Measurements from ENCODE around the gene DNAH6. TPM values are rescaled to one million over a fixed set of nuclear protein-coding genes. Genes with fewer than 3 reads are reported as not detected.

Gene DNAH6
- total RNA-seq, 1 experiment from 2014 or later = 0.26 TPM

DNA sequence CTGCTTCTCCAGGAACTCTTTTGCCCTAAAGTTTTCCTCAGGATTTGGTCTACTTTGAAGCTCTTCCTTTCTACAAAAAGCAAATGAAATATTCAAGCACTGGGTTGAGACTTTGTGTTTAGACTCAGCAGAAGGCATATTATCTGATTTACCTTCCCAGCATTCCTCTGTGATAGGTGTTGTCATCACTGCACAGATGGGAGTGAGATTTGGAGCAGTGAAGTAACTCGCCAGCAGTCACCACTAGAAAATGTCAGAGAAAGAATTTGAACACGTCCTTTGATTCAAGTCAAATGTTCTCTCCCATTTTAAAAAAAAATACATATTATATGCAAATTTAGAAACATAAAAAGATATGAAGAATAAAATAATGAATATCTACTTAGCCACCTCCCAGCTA, 112.2 kb downstream of the DNAH6 start:
- Mint-ChIP-seq H3K4me1 (peaks cover 0 to 2% of the 10 kb centered on the region in 2 experiments; a peak in 2 of 4 replicates), H3K27me3 (ENCODE audit: low read depth) (peaks cover 2% of the 10 kb centered on the region)

More for the DNA sequence above, 112.2 kb downstream of the DNAH6 start:
- no peaks in the 10 kb centered on the region for H3K36me3 Mint-ChIP-seq (ENCODE audit: insufficient read depth in 1 of 3, low read depth in 3 of 3)
- no peak overlapping the region for H4K91ac ChIP-seq (ENCODE audit: insufficient read length, low read depth, low read length)
- H3K9ac ChIP-seq (ENCODE audit: extremely low read depth, insufficient read length, low read length) = no peak overlapping the region
- H2BK120ac ChIP-seq (ENCODE audit: low read depth, low read length, poor library complexity, severe bottlenecking) = no peak overlapping the region
- no peak overlapping the region for H4K5ac ChIP-seq (ENCODE audit: insufficient read length, low read depth, low read length)
- no peak overlapping the region for H3K4me3 Mint-ChIP-seq
- no peak overlapping the region for H3K56ac ChIP-seq (ENCODE audit: insufficient read length, low read depth, low read length)
- H3K4me2 ChIP-seq (ENCODE audit: insufficient read depth, insufficient read length, low read length) = no peak overlapping the region
- no peak overlapping the region for H3K18ac ChIP-seq (ENCODE audit: insufficient read length, low read depth, low read length)
- no peak overlapping the region for H3K27ac Mint-ChIP-seq
- no peaks in the 10 kb centered on the region; the same call in 1 of the 2 replicates for H3K27me3 ChIP-seq (ENCODE audit: insufficient read depth, low read length)
- H3K4me1 ChIP-seq (ENCODE audit: insufficient read depth, low read length) = no peaks in the 10 kb centered on the region
- H4K20me1 ChIP-seq (ENCODE audit: control insufficient read depth, insufficient read depth, insufficient read length) = no peaks in the 10 kb centered on the region
- H2AK5ac ChIP-seq (ENCODE audit: insufficient read length, low read length) = no peak overlapping the region
- no peaks in the 10 kb centered on the region for H3K79me2 ChIP-seq (ENCODE audit: insufficient read depth, low read length)
- H2BK15ac ChIP-seq (ENCODE audit: low read depth, low read length) = no peak overlapping the region
- no peak for DNase-seq
- H3K27ac ChIP-seq (ENCODE audit: insufficient read length, low read depth, low read length) = no peak overlapping the region
- TF ChIP-seq, protein P1, sequence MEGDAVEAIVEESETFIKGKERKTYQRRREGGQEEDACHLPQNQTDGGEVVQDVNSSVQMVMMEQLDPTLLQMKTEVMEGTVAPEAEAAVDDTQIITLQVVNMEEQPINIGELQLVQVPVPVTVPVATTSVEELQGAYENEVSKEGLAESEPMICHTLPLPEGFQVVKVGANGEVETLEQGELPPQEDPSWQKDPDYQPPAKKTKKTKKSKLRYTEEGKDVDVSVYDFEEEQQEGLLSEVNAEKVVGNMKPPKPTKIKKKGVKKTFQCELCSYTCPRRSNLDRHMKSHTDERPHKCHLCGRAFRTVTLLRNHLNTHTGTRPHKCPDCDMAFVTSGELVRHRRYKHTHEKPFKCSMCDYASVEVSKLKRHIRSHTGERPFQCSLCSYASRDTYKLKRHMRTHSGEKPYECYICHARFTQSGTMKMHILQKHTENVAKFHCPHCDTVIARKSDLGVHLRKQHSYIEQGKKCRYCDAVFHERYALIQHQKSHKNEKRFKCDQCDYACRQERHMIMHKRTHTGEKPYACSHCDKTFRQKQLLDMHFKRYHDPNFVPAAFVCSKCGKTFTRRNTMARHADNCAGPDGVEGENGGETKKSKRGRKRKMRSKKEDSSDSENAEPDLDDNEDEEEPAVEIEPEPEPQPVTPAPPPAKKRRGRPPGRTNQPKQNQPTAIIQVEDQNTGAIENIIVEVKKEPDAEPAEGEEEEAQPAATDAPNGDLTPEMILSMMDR (conservative IDR thresholded peaks at IDR 0.05) = no peak
- H3K23ac ChIP-seq (ENCODE audit: insufficient read length, low read depth, low read length) = no peak overlapping the region
- no peaks in the 10 kb centered on the region for H3K79me1 ChIP-seq (ENCODE audit: insufficient read depth, low read depth, low read length, poor library complexity, severe bottlenecking)
- H2BK20ac ChIP-seq (ENCODE audit: low read depth, low read length, poor library complexity, severe bottlenecking) = no peak overlapping the region
- H3K23me2 ChIP-seq (ENCODE audit: insufficient read length, low read depth, low read length, poor library complexity, severe bottlenecking) = no peaks in the 10 kb centered on the region
- no peak overlapping the region for H3K4ac ChIP-seq (ENCODE audit: low read depth, low read length)
- no peak overlapping the region for H4K8ac ChIP-seq (replicated peaks; ENCODE audit: insufficient read length, low read depth, low read length)
- no peaks in the 10 kb centered on the region for H3K9me3 ChIP-seq (ENCODE audit: control insufficient read depth, low read depth, low read length)
- no peak overlapping the region for H3K14ac ChIP-seq (ENCODE audit: insufficient read depth, low read length)
- H2AFZ ChIP-seq (ENCODE audit: low read length) = no peak overlapping the region
- no peak overlapping the region for H2BK5ac ChIP-seq (ENCODE audit: insufficient read length, low read length)
- no CpG with 5 or more reads among the region's 2 CpGs for WGBS (ENCODE audit: extremely low coverage, insufficient read length, low lambda C conversion rate)
- H3T11ph ChIP-seq (ENCODE audit: low read length) = no peak overlapping the region
- H3K9me3 Mint-ChIP-seq = no peaks in the 10 kb centered on the region
- H2BK12ac ChIP-seq (ENCODE audit: insufficient read length, low read depth, low read length) = no peak overlapping the region
